GM21367 (cell line): Measurements from ENCODE around the gene TRMT2A.
A peak's percentile ranks its signal among the peaks of the same experiment; 100 is the strongest.
"Not testable (repeated sequence)": the region's sequence is repeated elsewhere in the genome, so short reads cannot be mapped to it uniquely, and the experiment has no call there.

Experiments
- ATAC-seq: cut with Tn5 transposase; IDR thresholded peaks from one replicate; pipeline ENCODE4 v1.9.1; 2021; ENCODE audit not compliant: unreplicated experiment

The TRMT2A gene

DNA sequence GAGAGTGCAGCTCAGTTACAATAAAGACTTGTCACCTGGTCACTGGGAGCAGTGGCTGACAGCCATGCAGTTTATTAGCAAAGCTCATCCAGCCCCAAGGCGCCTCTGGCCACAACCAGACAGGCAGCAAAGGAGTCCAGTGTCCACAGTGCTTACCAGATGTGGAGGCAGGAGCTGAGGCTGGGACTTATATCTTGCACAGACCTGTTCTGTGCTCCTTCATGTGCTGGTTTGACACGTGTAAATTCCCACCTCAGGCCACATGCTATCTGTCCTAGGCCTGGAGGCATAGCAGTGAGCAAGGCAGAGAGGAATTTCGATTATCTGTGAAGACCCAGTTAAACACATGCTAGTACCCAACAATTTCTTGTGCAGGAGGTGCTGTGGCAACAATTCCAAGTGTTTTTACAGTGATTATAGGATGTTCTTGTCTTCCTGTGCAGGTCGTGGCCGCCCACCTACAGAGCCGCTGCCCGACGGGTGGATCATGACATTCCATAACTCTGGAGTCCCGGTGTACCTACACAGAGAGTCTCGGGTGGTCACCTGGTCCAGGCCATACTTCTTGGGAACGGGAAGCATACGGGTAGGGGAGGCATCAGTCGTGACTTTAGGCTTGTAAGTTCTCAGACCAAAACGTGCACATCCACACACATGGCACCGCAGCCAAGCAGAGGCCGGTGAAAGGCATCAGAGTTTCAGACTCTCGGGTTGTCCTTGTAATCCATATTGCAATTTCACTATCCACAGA is 27.6 kb downstream of the TRMT2A start:
- ATAC-seq = no peak

- no peak for ATAC-seq
Observed at GRCh38 chr22:20088263-20088648, 28.8 kb downstream of the TRMT2A start.

DNA sequence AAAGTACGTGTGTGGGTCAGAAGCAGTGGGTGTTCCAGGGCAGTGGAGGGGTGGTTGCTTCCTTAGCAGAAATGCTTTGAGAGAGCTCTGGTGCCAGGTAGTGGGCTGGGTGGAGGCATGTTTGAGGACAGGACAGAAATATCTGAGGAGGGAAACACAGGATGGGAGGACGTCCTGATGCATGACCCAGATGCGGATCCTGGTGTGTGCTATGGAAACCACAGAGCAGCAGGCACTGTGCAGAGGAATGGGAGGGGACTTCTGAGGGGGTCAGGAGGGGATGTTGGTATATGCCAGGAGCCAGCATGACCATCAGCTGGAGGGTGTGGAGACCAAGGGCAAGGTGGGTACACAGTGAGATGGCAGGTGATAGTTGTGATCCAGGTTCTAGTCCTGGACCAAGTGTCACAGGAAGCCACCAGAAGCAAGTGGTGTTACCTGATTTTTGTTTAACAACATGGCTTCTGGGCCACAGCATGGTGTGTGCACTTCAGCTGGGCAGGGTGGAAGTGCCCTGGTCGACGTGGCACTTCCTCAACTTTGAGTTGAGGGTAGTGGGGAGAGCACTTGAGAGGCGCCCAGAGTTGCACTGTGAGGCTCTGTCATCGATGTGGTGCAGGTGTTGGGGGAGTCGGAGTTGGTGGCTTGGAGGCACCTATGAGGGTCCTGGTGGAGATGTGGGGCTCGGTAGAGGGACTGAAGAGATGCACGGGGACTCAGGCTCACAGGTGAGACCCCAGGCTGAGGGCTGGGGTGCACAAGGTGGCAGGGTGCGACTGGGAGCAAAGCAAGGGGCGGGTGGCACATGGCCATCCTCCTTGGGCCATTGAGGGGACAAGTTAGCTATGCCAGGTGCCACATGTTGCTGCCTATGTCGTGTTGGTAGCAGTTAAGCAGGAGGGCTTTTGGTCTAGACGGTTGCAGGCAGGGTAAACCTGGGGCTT is 29.4 kb downstream of the TRMT2A start:
- no peak for ATAC-seq

- ATAC-seq = no peak
Observed at GRCh38 chr22:20086763-20087162, 30.3 kb downstream of the TRMT2A start.

- ATAC-seq = no peak
Observed at GRCh38 chr22:20086101-20086599, 30.9 kb downstream of the TRMT2A start.

DNA sequence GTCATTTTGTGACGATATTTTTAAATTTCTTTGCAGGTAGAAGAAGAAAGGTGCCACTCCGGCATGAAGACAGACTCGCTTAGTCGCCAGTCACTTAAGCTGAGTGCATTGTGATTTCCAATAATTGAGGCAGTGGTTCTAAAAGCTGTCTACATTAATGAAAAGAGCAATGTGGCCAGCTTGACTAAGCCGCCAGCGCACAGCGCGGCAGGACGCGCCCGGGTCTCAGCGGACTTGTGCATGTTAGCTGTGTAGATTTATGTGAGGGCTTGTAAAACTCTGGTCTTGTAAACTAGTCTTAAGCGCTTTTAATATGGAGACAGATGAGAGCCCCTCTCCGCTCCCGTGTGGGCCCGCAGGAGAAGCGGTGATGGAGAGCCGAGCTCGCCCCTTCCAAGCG is 31.4 kb downstream of the TRMT2A start:
- ATAC-seq = no peak

GRCh38 chr22:20084547-20085413 is 32.2 kb downstream of the TRMT2A start:
- no peak for ATAC-seq

GRCh38 chr22:20083891-20084546 is 33.0 kb downstream of the TRMT2A start:
- ATAC-seq = no peak

- ATAC-seq = no peak
Observed at GRCh38 chr22:20083157-20083890, 33.7 kb downstream of the TRMT2A start.

- ATAC-seq = no peak
Observed at GRCh38 chr22:20080776-20081654, 36.0 kb downstream of the TRMT2A start.

GRCh38 chr22:20080445-20080775 is 36.6 kb downstream of the TRMT2A start:
- ATAC-seq = peak; percentile 40

- ATAC-seq = peak; percentile 69
Observed at GRCh38 chr22:20079745-20080444, 37.1 kb downstream of the TRMT2A start, which contains the start of gene DGCR8. TSS of gene DGCR8 (plus strand) at chr22:20080241. CDS start at chr22:20085964, 5,723 bp downstream.

DNA sequence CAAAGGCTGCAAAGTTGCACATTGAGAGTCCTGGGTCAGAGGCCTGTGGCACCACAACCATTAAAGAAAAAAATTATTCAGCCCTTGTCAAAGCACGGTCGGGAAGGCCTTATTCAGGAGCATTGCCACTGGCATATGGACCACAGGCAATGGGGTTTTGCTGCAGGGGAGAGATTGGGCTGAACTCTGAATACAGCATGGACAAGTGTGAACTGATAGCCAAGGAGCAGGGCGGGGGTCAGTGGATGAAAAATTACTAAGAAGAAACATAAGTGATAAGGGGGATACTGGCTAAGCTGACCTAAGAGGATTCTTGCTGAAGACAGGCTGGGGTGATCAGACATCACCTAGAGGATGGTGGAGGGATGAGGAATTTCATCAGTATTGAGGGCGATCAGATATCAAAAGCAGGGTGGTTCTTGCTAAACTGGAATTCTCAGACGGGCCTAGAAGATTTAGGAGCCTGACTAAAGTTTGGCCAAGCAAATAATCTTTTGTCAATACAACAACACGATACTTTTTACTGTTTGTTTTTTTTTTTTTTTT is 40.3 kb downstream of the TRMT2A start:
- ATAC-seq = no peak

GRCh38 chr22:20071524-20071972 is 45.5 kb downstream of the TRMT2A start:
- no peak for ATAC-seq

DNA sequence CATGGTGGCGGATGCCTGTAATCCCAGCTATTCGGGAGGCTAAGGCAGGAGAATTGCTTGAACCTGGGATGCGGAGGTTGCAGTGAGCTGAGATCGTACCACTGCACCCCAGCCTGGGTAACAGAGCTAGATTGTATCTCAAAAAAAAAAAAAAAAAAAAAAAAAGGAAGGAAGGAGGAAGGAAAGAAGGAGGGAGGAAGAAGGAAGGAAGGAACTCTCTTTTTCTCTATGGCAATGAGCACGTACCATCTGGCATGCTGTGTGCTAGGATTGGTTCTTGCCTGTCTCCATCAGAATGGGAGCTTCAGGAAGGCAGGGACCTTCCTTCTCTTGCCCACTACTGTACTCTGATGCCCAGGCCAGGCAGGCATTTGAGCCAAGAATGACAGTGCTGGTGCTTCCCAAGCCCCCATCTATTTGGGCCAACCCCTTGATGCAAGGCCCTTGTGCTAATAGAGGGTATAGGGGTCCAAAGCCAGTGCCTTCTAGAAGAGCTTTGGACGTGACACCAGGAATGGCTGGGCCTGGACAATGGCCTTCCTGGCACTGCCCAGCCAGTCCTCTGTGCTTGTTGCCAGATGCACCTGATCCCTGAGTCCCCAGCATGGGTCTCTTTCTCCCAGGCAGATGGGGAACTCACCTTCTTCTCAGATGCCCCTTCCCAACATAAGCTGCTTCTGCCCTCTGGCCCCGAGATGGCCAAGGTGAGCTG is 47.5 kb downstream of the TRMT2A start:
- no peak for ATAC-seq

DNA sequence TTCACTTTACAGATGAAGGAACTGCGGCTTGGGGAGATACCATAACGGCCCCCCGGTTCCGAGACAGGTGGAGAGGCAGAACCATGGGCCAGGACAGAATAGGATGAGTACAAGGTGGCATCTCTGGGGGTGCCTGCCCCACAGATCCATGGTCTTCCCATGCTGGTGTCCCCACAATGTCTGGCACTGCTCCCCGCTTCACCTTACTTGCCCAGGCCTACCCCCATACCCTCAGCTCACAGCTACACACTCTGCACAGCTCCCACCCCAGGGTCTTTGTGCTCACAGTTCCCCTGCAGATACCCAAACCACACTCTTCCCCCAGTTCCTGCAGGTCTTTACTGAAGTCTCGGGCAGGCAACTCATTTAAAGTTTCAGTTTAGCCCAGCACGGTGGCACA is 48.4 kb downstream of the TRMT2A start:
- no peak for ATAC-seq

- ATAC-seq = not testable (repeated sequence)
Observed at GRCh38 chr22:20067384-20067682, 49.7 kb downstream of the TRMT2A start.
